OCI-LY7 (cell line): ENCODE data around the gene CCDC185. TPM values are rescaled to one million over a fixed set of nuclear protein-coding genes. Genes with fewer than 3 reads are reported as not detected.

Source experiments
- BruUV-seq: library from RNA; stranded (reverse); fragments of 400-500 nt; replicated peaks from 2 replicates; lab custom pipeline; 2021; lab: Mats Ljungman, UMichigan
- CTCF ChIA-PET: fragments of 300-600 bp; sonication (Branson Sonifier 250); formaldehyde crosslinking; loops from one replicate; lab custom pipeline; 2022; ENCODE audit warnings: antibody characterized with exemption; ENCODE audit not compliant: unreplicated experiment; lab: Charles Lee
- POLR2A ChIA-PET: fragments of 300-600 bp; sonication (Branson Sonifier 250); formaldehyde crosslinking; loops from one replicate; lab custom pipeline; 2022; ENCODE audit warnings: antibody characterized with exemption; lab: Charles Lee
- DNase-seq: peaks from one replicate; pipeline ENCODE4 v3.0.0-alpha.2; 2015; ENCODE audit warnings: low spot score
- H2AFZ ChIP-seq: fragments of 200-600 bp; sonication (generic), shearing (Covaris generic); 2 replicates; pipeline ENCODE4 v1.6.1; 2014; ENCODE audit warnings: mild to moderate bottlenecking, antibody characterized with exemption, low read length, moderate library complexity
- H3K27ac ChIP-seq: fragments of 200-600 bp; sonication (generic); 2 replicates; pipeline ENCODE4 v1.5.1; 2014; ENCODE audit warnings: mixed run types, low read depth, mild to moderate bottlenecking, moderate library complexity, low read length, inconsistent platforms; ENCODE audit not compliant: poor library complexity, severe bottlenecking
- H3K36me3 ChIP-seq: fragments of 200-600 bp; sonication (generic); 2 replicates; pipeline ENCODE4 v1.6.1; 2014; ENCODE audit warnings: mild to moderate bottlenecking, antibody characterized with exemption, low read length, moderate library complexity, mixed read lengths; ENCODE audit not compliant: insufficient read depth
- H3K4me1 ChIP-seq: fragments of 200-600 bp; sonication (generic); 2 replicates; pipeline ENCODE4 v1.5.1; 2014; ENCODE audit warnings: mild to moderate bottlenecking, low read length; ENCODE audit not compliant: insufficient read depth, poor library complexity, severe bottlenecking
- H3K4me2 ChIP-seq: fragments of 200-600 bp; sonication (generic); 2 replicates; pipeline ENCODE4 v1.6.1; 2014; ENCODE audit warnings: mild to moderate bottlenecking, low read length
- H3K4me3 ChIP-seq: fragments of 200-600 bp; sonication (generic); 2 replicates; pipeline ENCODE4 v1.5.1; 2014; ENCODE audit warnings: mild to moderate bottlenecking, low read depth, low read length; ENCODE audit not compliant: poor library complexity, severe bottlenecking
- H3K79me2 ChIP-seq: fragments of 200-600 bp; sonication (generic); 2 replicates; pipeline ENCODE4 v1.6.1; 2016; ENCODE audit warnings: low read depth, mild to moderate bottlenecking, low read length, moderate library complexity, mixed read lengths; ENCODE audit not compliant: insufficient read depth
- H3K9me2 ChIP-seq: fragments of 200-600 bp; sonication (generic); 2 replicates; pipeline ENCODE4 v1.6.1; 2016; ENCODE audit warnings: mild to moderate bottlenecking, low read length, mixed read lengths; ENCODE audit not compliant: insufficient read depth
- H3K9me3 ChIP-seq: fragments of 200-600 bp; sonication (generic); 2 replicates; pipeline ENCODE4 v1.6.1; 2014; ENCODE audit warnings: mild to moderate bottlenecking, mixed run types, low read length, mixed read lengths
- H4K20me1 ChIP-seq: fragments of 200-600 bp; sonication (generic); 2 replicates; pipeline ENCODE4 v1.6.1; 2014; ENCODE audit warnings: mild to moderate bottlenecking, antibody characterized with exemption, low read length, moderate library complexity, mixed read lengths; ENCODE audit not compliant: insufficient read depth
- EZH2phosphoT487 ChIP-seq: fragments of 200-600 bp; sonication (generic); IDR thresholded peaks from 2 replicates; pipeline ENCODE4 v1.6.1; 2018; ENCODE audit warnings: low read depth, borderline replicate concordance, mild to moderate bottlenecking, mixed run types, antibody characterized with exemption, low read length, moderate library complexity, mixed read lengths
- intact Hi-C: fragments of 100-400 bp; cut with micrococcal nuclease; formaldehyde crosslinking; loops from one replicate; pipeline ENCODE4 v1.10.0; 2022; ENCODE audit not compliant: unreplicated experiment
- total RNA-seq, 2 experiments: library from RNA; depleted of rRNA in 1 of 2; stranded (reverse); fragments of >200 nt in 1 of 2; shearing (Covaris generic) in 1 of 2; gene quantifications; 2 replicates each; pipeline ENCODE4 v1.2.3, GENCODE V29; 2014 to 2022
- TF ChIP-seq, protein P1 (sequence below): fragments of 200-600 bp; sonication (generic); conservative IDR thresholded peaks from 2 replicates; pipeline ENCODE4 v1.5.1; 2014; ENCODE audit warnings: mild to moderate bottlenecking, antibody characterized with exemption, low read length, moderate library complexity, mixed read lengths

Gene CCDC185
- total RNA-seq, 2 experiments from 2014 or later, result not detected

- no TSS peak for BruUV-seq
Observed at GRCh38 chr1:223422911-223423310, 29.7 kb downstream of the CCDC185 start.

GRCh38 chr1:223423641-223424233 is 30.5 kb downstream of the CCDC185 start:
- ChIA-PET CTCF (no interaction called here), POLR2A (no interaction called here)
- Histone ChIP-seq H3K9me2 (no peaks in the 10 kb centered on the region), H3K79me2 (no peaks in the 10 kb centered on the region), H3K27ac (no peak overlapping the region), H3K4me3 (no peak overlapping the region), H3K36me3 (no peaks in the 10 kb centered on the region), H4K20me1 (no peaks in the 10 kb centered on the region), H3K9me3 (no peaks in the 10 kb centered on the region), H3K4me2 (no peak overlapping the region), H3K4me1 (no peaks in the 10 kb centered on the region), H2AFZ (no peak overlapping the region)
- intact Hi-C loops, result no loop called here
- DNase-seq, result no peak
- no TSS peak for BruUV-seq
- no peak for TF ChIP-seq EZH2phosphoT487
- TF ChIP-seq, protein P1, sequence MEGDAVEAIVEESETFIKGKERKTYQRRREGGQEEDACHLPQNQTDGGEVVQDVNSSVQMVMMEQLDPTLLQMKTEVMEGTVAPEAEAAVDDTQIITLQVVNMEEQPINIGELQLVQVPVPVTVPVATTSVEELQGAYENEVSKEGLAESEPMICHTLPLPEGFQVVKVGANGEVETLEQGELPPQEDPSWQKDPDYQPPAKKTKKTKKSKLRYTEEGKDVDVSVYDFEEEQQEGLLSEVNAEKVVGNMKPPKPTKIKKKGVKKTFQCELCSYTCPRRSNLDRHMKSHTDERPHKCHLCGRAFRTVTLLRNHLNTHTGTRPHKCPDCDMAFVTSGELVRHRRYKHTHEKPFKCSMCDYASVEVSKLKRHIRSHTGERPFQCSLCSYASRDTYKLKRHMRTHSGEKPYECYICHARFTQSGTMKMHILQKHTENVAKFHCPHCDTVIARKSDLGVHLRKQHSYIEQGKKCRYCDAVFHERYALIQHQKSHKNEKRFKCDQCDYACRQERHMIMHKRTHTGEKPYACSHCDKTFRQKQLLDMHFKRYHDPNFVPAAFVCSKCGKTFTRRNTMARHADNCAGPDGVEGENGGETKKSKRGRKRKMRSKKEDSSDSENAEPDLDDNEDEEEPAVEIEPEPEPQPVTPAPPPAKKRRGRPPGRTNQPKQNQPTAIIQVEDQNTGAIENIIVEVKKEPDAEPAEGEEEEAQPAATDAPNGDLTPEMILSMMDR, result no peak

More at GRCh38 chr1:223422911-223423310, 29.7 kb downstream of the CCDC185 start:
- Histone ChIP-seq H3K9me2 (no peaks in the 10 kb centered on the region), H3K4me1 (no peaks in the 10 kb centered on the region), H3K9me3 (no peaks in the 10 kb centered on the region), H4K20me1 (no peaks in the 10 kb centered on the region), H3K4me2 (no peak overlapping the region), H2AFZ (no peak overlapping the region), H3K79me2 (no peaks in the 10 kb centered on the region), H3K36me3 (no peaks in the 10 kb centered on the region), H3K27ac (no peak overlapping the region), H3K4me3 (no peak overlapping the region)
- CTCF ChIA-PET, result no interaction called here
- intact Hi-C loops, result no loop called here
- TF ChIP-seq, protein P1, result no peak
- TF ChIP-seq EZH2phosphoT487, result no peak
- no peak for DNase-seq
- POLR2A ChIA-PET, result interaction anchor here (0.5 kb wide), 1 partner anchor 168 kb away, joined by 3 read pairs; no protein-coding TSS in a partner anchor

- H3K79me2 ChIP-seq, result no peaks in the 10 kb centered on the region
- H3K4me1 ChIP-seq, result no peaks in the 10 kb centered on the region
- BruUV-seq, result no TSS peak
- no peaks in the 10 kb centered on the region for H3K9me3 ChIP-seq
- H3K9me2 ChIP-seq, result no peaks in the 10 kb centered on the region
- no peaks in the 10 kb centered on the region for H4K20me1 ChIP-seq
- no peak for DNase-seq
- TF ChIP-seq EZH2phosphoT487, result no peak
- TF ChIP-seq, protein P1, result no peak
- intact Hi-C loops, result no loop called here
- H3K27ac ChIP-seq, result no peak overlapping the region
- ChIA-PET POLR2A (no interaction called here), CTCF (no interaction called here)
- H2AFZ ChIP-seq, result no peak overlapping the region
- H3K36me3 ChIP-seq, result no peaks in the 10 kb centered on the region
- H3K4me3 ChIP-seq, result no peak overlapping the region
- H3K4me2 ChIP-seq, result no peak overlapping the region
Observed at GRCh38 chr1:223425550-223425949, 32.3 kb downstream of the CCDC185 start.
